NCI-H1105 (cell line): Measurements from ENCODE around the gene ESR1.
"Not testable (repeated sequence)": the region's sequence is repeated elsewhere in the genome, so short reads cannot be mapped to it uniquely, and the experiment has no call there.

ENCODE experiments used
- DNase-seq: peaks from one replicate; lab custom pipeline; 2025; lab: John Stamatoyannopoulos, UW

Gene ESR1

DNA sequence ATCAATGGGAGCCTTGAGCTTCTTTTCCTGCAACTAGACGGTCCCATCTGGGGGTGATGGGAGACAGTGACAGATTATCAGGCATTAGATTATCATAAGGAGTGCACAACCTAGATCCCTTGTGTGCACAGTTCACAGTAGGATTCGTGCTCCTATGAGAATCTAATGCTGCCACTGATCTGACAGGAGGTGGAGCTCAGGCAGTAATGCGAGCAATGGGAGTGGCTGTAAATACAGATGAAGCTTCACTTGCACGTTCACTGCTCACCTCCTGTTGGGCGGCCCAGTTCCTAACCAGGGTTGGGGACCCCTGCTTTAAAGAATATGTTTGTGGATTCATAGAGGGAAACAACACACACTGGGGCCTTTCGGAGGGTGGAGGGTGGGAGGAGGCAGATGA is 180.7 kb downstream of the ESR1 start:
- DNase-seq, result not testable (repeated sequence)

DNA sequence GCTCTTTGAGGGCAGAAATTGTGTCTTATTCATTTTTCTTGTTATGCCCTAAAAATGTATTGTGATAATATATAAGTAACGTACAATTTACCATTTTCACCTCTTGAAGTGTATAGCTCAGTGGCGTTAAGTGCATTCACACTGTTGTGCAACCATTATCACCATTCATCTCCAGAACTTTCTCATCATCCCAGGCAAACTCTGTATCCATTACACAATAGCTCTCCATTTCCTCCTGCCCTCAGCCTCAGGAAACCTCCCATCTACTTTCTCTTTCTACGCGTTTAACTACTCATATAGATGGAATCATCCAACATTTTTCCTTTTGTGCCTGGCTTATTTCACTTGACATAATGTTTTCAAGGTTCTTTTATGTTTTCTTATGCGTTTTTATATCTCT is 184.6 kb downstream of the ESR1 start:
- DNase-seq, result no peak

DNA sequence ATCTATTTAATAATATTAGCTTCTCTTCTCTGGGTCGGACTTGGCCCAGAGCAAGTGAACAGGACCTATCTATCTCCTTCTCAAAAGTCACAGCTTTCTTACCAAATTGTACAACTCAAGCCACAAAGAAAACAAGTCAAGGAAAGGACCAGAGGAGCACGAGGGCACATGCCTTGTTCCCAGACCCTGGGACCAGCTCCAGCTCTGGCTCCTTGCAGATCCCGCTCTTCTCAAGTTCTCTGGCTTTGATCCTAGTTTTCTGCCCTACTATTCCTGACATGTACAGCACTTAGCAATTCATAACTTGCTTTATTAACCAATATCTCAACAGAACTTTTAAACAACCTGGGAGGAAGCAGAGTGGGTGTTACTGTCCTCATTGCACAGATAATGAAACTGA is 185.9 kb downstream of the ESR1 start:
- no peak for DNase-seq

DNA sequence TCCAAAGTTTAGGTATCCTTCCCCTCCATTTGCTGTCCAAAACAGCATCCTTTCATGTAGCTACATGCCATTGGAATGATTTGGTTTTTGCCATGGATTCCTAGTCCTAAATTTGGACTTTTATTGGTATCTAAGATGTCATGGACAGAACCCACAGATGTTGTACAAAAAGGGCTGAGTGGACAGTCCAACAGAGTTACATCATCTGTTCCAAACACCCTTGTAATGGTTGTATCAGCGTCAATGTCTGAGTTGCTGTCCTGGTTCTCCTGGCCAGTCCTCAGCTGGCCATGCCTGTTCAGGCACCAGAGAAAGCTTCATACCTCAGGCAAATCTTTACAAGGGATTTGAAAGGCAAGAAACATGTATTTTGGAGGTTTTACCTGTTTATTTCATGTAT is 191.3 kb downstream of the ESR1 start:
- no peak for DNase-seq

DNA sequence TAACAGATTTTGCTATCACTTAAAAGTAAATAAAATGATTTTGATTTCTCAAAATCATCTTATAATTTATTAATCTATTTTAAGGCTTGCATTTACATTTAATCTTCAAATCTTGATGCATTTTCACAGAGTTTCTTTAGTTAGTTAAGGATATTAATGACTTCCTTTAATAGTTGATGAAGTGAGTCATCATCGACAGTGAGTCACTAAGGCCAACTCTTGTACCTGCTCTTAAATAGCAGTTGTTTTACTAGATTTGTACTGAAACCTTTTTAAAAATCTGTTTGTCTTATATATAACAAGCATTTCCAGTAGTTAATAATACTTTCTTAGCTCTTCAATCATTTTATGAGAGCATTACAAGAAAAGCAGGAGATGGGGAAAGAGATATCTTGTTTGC is 191.7 kb downstream of the ESR1 start:
- DNase-seq, result no peak

DNA sequence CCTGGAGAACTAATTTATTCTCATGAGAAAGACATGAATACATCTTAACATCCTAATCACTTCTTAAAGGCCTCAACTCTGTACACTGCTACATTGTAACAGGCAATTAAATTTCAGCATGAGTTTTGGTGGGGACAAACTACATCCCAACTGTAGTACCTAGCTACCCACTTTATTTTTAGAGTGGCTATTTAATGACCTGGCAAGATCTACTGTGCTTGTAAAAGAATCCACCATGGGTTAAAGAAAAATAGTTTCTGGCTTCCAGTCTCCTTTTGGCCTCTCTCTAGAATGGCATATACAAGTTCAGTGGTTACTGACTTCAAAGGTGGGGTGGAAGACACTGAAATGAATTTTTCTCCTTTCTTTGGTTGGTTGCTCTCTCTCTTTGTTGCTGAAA is 193.9 kb downstream of the ESR1 start:
- DNase-seq, result no peak

DNA sequence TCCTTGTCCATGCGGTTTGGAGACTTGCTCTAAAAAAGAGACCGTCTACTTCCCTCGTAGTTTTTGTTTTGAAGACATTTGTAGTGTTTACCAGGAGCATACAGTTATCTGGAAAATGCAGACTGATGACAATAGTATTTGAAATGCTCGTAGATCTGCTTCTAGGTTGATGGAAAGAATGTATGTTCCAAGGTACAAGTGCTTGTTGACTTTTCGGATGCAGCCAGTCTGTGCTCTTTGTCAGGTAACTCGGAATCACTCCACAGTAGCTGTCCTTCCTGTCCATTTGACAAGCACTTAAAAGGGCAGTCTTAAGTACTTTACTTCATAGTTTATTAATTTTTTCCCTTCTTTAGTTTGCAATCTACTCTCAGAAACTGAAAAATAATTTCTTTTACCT is 194.8 kb downstream of the ESR1 start:
- no peak for DNase-seq

DNA sequence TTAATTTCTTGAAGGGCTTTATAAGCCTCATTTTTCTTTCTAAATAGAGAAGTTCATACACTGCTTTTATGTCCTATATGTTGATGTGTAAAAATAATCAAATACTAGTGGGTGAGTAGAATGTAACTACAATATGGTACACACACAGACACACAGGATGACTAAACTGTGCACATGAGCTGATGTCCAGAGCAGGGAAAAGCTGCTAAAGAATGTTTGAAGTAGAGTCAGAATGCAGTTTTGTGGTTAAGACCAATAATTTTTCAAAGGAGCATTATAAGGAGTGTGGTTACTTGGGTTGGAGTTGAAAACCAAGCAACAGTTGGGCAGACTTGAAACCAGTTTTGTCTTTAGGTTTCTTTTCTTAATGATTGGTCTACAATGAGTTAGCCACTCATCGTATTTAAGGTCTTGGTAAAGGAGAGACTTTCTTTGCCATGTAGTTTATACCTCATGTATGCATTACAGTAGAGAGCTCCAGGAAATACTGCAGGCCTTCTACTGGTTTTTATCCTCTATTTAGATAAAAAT is 196.6 kb downstream of the ESR1 start:
- no peak for DNase-seq

DNA sequence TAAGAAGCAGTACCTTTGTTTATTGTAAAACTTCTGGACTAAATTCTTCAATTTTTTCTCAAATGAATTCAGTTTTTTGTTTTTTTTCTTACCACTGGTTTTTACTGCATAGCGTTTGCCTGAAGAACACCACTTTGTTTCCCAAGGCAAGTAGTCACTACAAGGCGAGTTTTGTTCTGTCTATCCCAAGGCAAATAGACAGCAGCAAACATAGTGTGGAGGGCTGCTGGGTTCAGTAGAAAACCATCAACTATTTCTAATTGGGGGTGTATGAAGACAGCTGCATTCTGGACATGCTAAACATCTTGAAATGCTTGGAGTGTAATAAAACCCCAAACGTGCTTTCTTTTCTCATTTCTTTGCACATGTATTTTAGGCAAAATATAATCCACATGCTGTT is 197.4 kb downstream of the ESR1 start:
- DNase-seq, result no peak

DNA sequence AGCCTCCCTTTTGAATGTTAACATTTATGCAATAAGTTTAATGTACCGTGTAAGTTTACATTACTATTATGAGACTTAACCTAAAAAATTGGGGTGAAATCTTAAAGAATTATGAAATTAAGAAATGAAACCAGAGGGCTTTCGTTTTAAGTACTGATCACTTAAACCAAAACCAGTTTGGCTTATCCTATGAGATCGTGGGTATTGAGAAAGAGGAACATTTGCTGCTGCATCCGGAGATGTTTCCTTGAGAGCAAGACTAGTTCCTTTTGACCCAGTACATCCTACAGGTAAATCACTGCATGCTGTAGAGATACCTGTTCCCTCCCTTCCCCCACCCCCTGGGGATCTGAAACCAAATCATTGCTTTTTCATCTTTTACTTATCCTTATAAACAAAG is 201.3 kb downstream of the ESR1 start:
- no peak for DNase-seq

DNA sequence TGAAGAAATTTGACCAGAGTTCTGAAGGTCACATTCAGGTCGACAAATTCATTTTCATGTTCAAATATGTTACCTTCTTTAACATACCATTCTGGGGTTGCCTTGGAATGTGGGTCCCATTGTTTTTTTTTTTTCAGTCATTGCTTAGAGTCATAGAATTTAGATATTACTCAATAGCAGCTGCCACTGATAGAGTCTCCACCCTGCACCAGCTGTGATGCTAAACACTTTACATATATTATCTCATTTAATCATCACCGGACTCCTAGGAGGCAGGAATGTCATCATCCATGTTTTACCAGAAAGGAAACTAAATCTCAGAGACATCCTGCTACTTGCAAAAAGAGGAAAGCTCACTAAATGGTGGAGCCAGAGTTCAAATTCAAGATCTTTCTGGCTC is 204.7 kb downstream of the ESR1 start:
- DNase-seq, result no peak

DNA sequence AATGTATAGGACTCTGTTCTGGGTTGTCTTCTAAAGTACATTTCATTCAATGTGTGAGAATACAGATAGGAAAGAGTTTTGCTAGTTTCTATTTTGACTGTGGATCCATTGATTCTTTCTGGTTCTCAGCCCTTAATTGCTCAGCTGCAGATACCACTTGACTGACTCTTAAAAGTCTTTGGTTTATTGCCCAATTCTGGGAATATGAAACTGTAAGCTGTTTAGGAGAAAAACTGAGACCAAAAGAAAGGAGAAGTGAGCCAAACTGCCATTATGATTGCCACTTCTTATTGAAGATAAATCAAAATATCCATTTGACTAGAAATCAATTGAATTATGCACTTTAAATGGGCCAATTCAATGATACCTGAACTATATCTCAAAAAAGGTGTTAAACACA is 211.4 kb downstream of the ESR1 start:
- no peak for DNase-seq

DNA sequence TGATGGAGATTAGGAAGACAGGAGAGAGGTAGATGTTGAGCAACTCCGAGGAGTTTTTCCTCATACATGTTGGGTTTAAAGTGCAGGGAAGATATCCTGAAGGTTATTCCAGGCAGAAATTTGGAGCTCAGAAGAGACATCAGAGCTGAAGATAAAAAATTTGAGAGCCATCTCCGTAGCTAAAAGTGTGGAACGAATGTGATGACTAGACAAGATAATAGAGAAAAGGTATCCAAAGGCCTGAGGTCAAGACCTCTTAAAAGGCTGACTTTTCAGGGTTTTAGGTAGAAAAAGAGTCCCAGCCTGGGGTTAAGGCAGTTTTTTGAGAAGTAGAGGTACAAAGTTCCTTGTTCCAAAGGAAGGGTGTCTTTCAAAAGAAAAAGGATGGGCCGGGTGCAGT is 214.8 kb downstream of the ESR1 start:
- no peak for DNase-seq

DNA sequence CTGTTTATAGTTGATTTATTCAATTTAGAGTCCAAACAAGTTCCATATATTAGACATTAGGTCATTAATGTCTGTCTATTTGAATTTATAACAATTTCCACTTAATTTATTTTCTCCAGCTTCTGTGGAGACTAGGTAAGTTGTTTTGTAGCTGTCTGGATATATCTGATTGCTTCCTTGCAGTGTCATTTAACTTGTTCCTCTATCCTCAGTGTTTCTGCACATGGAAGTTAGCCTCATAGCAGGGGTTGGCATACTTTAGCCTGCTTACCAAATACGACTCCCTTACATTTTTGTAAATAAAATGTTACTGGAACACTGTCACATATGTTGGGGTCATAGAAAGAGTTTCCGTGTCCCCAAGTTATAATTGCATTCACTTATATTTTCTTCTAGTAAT is 216.1 kb downstream of the ESR1 start:
- DNase-seq, result no peak

DNA sequence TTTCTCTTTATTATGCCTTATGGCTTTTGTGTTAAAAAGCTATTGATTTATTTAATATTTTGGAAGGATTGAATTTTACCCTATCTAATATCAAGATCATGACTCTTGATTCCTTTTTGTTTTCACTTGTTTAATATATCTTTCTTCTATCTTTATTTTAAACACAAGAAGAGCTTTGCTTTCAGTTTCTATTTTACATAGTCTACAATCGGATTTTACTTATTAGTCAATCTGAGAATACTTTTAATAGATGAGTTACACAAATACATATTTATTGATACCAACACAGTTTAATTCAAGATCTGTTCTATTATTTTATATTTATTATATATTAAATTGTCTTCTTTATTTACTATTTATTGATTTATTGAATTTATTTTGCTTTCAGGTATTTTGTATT is 218.8 kb downstream of the ESR1 start:
- DNase-seq, result no peak

DNA sequence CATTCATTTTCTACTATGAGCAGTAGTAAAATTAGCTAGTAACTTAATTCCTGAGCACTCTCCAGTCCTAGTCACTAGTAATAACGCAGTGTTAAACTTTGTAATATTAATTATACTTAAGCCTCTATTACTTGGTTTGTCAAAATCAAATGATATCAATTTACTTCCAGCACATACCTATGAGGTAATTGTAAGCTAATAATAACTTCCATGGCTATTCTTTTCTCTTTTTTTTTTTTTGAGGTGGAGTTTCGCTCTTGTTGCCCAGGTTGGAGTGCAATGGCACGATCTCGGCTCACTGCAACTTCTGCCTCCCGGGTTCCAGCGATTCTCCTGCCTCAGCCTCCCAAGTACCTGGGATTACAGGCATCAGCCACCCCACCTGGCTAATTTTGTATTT is 219.3 kb downstream of the ESR1 start:
- DNase-seq, result not testable (repeated sequence)

DNA sequence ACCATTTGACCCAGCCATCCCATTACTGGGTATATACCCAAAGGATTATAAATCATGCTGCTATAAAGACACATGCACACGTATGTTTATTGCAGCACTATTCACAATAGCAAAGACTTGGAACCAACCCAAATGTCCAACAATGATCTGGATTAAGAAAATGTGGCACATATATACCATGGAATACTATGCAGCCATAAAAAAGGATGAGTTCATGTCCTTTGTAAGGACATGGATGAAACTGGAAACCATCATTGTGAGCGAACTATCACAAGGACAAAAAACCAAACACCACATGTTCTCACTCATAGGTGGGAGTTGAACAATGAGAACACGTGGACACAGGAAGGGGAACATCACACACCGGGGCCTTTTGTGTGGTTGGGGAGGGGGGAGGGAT is 226.3 kb downstream of the ESR1 start:
- DNase-seq, result not testable (repeated sequence)

DNA sequence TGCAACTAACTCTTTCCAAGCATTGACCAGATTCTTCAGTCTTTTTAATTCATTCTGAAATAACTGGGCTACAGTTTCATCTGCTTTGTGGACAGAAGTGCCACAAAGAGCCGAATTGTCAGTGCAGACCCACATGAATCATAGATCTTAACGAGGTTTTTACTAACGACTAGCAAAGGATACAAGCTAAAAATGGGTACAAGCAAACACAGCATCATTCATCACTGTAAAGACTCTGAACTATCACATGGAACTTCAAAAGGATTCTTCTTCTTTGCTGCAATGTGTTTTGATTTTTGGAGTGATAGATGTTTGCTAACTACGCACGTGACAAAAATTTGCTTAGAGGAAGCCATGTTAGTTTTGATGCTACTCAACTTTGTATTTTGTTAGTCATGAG is 227.1 kb downstream of the ESR1 start:
- no peak for DNase-seq

DNA sequence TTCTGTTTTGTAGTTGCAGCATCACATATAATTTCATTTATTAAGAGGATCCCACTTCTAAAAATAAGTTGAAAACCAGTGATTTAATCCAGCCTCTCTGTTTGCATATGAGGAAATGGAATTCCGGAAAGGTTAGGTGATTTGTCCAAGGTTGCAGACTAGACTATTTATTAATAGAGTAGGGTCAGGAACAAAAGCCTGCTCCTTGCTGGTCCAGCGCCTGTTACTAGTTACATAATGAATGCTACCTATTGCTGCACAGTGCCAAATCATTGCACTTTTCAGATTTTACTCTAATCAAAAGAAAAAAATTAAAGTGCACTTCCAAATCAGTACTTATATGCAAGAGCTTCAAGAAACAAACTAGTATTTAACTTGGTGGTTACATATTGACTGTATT is 238.6 kb downstream of the ESR1 start:
- DNase-seq, result no peak

DNA sequence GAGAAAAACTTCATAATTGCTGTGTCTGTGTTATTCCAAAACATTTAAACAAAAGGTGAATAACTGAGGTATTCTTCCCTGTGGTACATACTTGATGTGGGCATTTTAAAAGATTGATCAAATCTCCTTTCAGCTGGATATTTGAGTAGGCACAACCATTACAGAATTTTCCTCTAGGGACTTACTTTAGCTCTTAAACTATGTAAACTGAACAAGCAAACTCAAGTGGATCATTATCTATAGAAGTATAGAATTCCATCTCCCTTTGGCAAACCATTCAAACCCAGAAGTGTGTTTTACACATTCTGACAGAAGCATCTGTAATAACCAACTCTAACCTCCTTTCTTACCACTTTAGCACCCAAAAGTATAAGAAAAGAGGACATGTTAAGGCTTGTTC is 241.4 kb downstream of the ESR1 start:
- no peak for DNase-seq

DNA sequence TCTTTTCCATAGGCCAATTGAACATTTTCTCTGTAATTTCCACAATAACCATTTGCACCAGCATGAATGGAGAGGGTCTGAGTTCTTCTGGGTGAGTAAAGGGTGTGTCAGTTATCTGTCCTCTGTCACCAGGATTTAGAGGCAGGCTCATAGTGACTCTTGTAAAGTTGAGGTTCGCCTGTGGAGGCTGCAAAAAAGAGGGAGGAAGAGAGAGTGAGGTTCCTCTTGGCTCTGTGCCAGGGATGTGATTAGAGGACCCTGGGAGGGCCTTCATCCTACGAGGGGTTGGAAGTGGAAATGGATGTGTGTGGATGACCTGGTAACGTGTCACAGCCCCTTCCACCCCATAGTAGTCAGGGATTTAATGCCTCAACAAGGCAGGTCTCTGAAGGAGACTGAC is 242.0 kb downstream of the ESR1 start:
- no peak for DNase-seq

DNA sequence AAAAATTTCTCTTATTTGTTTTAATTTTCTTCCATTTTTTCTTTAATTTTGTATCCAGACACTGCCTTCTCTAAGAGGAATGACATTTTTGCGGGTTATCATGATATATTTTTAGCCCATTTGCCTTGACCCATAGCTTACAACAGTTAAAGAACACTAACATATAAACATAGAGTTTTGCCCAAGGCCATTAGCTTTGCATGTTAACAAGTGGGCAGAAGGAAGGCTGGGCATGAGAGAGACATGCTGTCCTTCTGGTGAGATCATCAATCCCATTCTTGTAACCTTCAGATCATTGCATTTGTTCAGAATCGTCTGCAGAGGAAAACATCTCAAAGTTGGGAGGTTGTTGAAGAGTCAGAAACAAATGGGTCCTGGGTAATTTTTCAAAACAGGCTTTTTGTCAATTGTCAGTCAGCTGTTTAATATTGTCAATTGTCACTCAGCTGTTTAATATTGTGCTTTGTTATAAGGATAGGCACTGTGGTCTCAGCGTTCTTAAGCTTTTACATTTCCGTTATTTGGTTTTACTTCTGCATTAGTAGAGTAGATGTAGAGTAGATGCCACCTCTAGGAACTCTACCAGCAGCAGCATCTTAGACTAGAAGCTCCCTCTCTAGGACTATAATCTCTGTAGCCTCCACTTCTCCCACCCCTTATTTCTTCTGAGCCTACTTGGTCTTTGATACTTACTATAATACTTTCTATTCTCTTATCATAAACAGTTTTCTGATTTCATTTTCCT is 243.1 kb downstream of the ESR1 start:
- no peak for DNase-seq

DNA sequence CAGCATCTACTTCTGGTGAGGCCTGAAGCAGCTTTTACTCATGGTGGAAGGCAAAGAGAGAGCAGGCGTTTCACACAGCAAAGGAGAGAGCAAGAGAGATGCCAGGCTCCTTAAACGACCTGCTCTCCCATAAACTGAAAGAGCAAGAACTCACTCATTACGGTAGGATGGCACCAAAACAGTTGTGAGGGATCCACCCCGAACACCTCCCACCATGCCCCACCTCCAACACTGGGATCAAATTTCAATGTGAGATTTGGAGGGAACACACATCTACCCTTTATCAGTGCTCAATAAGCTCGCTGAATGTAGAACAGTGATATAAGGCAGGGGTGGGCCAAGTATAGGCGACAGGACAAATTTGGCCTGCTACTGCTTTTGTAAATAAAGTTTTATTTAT is 244.6 kb downstream of the ESR1 start:
- no peak for DNase-seq

DNA sequence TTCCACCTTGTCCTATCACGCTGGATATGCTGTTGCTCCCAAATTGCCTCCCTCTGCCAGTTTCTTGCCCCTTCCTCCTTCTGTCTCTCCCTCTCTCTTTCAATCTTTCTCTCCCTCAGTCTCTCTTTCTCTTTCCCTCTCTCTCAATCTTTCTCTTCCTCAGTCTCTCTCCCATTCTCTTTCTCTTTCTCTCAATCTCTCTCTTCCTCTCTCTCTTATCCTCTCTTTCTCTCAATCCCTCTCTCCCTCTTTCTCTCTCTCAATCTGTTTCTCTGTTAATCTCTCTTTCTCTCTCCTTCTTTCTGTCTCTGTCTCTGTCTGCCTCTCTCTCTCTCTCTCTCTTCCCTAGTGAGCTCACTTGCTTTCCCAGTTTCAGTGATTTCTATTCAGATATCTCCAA is 245.8 kb downstream of the ESR1 start:
- DNase-seq, result no peak
